CD14-positive monocyte (primary cell): ENCODE data around the gene OR5F1. TPM values are rescaled to one million over a fixed set of nuclear protein-coding genes. Genes with fewer than 3 reads are reported as not detected.

Experiments used
- DNase-seq, 3 donors: peaks; one replicate each; pipeline ENCODE4 v3.0.0-alpha.2; 2011 to 2022
- H2AFZ ChIP-seq: 2 replicates; pipeline ENCODE4 v1.6.0; 2012; ENCODE audit warnings: mild to moderate bottlenecking, low read depth, low read length, inconsistent platforms; ENCODE audit not compliant: insufficient read depth, poor library complexity, severe bottlenecking
- H3K27ac ChIP-seq, 2 donors: 1 replicate in 1 of 2; 2 replicates in 1 of 2; pipeline ENCODE4 v1.5.1; 2012 to 2013; ENCODE audit warnings: low read length in 2 of 2, control low read depth in 1 of 2, inconsistent platforms in 1 of 2, low read depth in 1 of 2, mild to moderate bottlenecking in 1 of 2
- H3K27me3 ChIP-seq, 2 donors: one replicate each; pipeline versions ENCODE4 v1.6.0 to v1.6.1; 2011 to 2013; ENCODE audit warnings: low read length in 2 of 2; ENCODE audit not compliant: control insufficient read depth in 2 of 2, insufficient read depth in 2 of 2
- H3K36me3 ChIP-seq, 2 donors: replicated peaks in 1 of 2; 1 replicate in 1 of 2; 2 replicates in 1 of 2; pipeline versions ENCODE4 v1.5.1 to v1.6.1; 2012 to 2013; ENCODE audit warnings: low read length in 2 of 2, control low read depth in 1 of 2, inconsistent platforms in 1 of 2, mild to moderate bottlenecking in 1 of 2; ENCODE audit not compliant: insufficient read depth in 2 of 2, control insufficient read depth in 1 of 2
- H3K4me1 ChIP-seq, 2 donors: 1 replicate in 1 of 2; 2 replicates in 1 of 2; pipeline versions ENCODE4 v1.5.1 to v1.6.1; 2012 to 2013; ENCODE audit warnings: low read length in 2 of 2, control low read depth in 1 of 2, inconsistent platforms in 1 of 2, mild to moderate bottlenecking in 1 of 2, moderate library complexity in 1 of 2; ENCODE audit not compliant: insufficient read depth in 2 of 2, control insufficient read depth in 1 of 2
- H3K4me2 ChIP-seq: replicated peaks from 2 replicates; pipeline ENCODE3; 2012; ENCODE audit warnings: low read length, moderate library complexity, mild to moderate bottlenecking; ENCODE audit not compliant: poor library complexity, severe bottlenecking; ENCODE audit errors: extremely low read depth
- H3K4me3 ChIP-seq, 3 experiments: fragments of 200-600 bp in 1 of 3; sonication (generic) in 1 of 3; replicated peaks in 1 of 3; 1 replicate in 2 of 3; 2 replicates in 1 of 3; pipeline ENCODE4 v1.5.1; 2011 to 2013; ENCODE audit warnings: low read length in 3 of 3, mild to moderate bottlenecking in 3 of 3, control low read depth in 2 of 3, low read depth in 2 of 3, inconsistent platforms in 1 of 3, moderate library complexity in 1 of 3
- H3K79me2 ChIP-seq: 2 replicates; pipeline ENCODE4 v1.6.0; 2012; ENCODE audit warnings: mild to moderate bottlenecking, control low read depth, inconsistent platforms, low read length, moderate library complexity; ENCODE audit not compliant: insufficient read depth
- H3K9ac ChIP-seq: 2 replicates; pipeline ENCODE4 v1.6.0; 2017; ENCODE audit warnings: low read length, mild to moderate bottlenecking; ENCODE audit not compliant: insufficient read depth, poor library complexity, severe bottlenecking
- H3K9me3 ChIP-seq, 2 donors: replicated peaks in 1 of 2; 1 replicate in 1 of 2; 2 replicates in 1 of 2; pipeline versions ENCODE4 v1.5.1 to v1.6.1; 2012 to 2013; ENCODE audit warnings: low read length in 2 of 2, control low read depth in 1 of 2; ENCODE audit not compliant: control insufficient read depth in 1 of 2, insufficient read depth in 1 of 2
- H4K20me1 ChIP-seq: 2 replicates; pipeline ENCODE4 v1.6.0; 2012; ENCODE audit warnings: mild to moderate bottlenecking, low read length, control low read depth, moderate library complexity; ENCODE audit not compliant: insufficient read depth
- H3K27ac Mint-ChIP-seq, 7 donors: one replicate each; pipeline ENCODE4 v1.8.0; 2020; ENCODE audit warnings: mild to moderate bottlenecking in 7 of 7, mixed read lengths in 7 of 7, moderate library complexity in 6 of 7, inconsistent platforms in 2 of 7
- H3K27me3 Mint-ChIP-seq, 3 donors: one replicate each; pipeline ENCODE4 v1.8.0; 2021 to 2022; ENCODE audit warnings: low read depth in 3 of 3, mild to moderate bottlenecking in 3 of 3, mixed read lengths in 3 of 3, moderate library complexity in 3 of 3, inconsistent platforms in 1 of 3
- H3K36me3 Mint-ChIP-seq, 2 donors: one replicate each; pipeline ENCODE4 v1.8.0; 2020; ENCODE audit warnings: mixed read lengths in 2 of 2, inconsistent platforms in 1 of 2, mild to moderate bottlenecking in 1 of 2
- H3K4me1 Mint-ChIP-seq: one replicate; pipeline ENCODE4 v1.8.0; 2020; ENCODE audit warnings: mild to moderate bottlenecking, mixed read lengths
- H3K4me3 Mint-ChIP-seq, 2 donors: one replicate each; pipeline ENCODE4 v1.8.0; 2020; ENCODE audit warnings: mild to moderate bottlenecking in 2 of 2, mixed read lengths in 2 of 2, moderate library complexity in 1 of 2
- H3K9me3 Mint-ChIP-seq, 7 donors: one replicate each; pipeline ENCODE4 v1.8.0; 2020 to 2022; ENCODE audit warnings: mixed read lengths in 7 of 7, mild to moderate bottlenecking in 6 of 7, moderate library complexity in 6 of 7, inconsistent platforms in 2 of 7
- WGBS: methylation state at CpG from one replicate; pipeline ENCODE4 v1.1.5; 2013; ENCODE audit warnings: missing lambda C conversion rate; ENCODE audit not compliant: insufficient coverage; 5-methylcytosine and 5-hydroxymethylcytosine counted together
- intact Hi-C, 2 donors: fragments of 100-400 bp; cut with micrococcal nuclease; formaldehyde crosslinking; loops; one replicate each; pipeline versions ENCODE4 v1.15.0 to v1.15.1; 2023
- polyA plus RNA-seq, 3 donors: library from polyadenylated mRNA; depleted of rRNA in 1 of 3; unstranded in 2 of 3; stranded (reverse) in 1 of 3; fragments of 300-500 nt in 2 of 3; fragments of >200 nt in 1 of 3; fragmentation: Illumina TruSeq in 2 of 3; gene quantifications; 1 replicate in 2 of 3; 2 replicates in 1 of 3; pipeline ENCODE4 v1.2.3, GENCODE V29; 2012 to 2021
- TF ChIP-seq, protein P1 (sequence below): fragments of 200-600 bp; IDR thresholded peaks from one replicate; pipeline ENCODE4 v1.8.0; 2022; ENCODE audit warnings: antibody characterized with exemption, mild to moderate bottlenecking

The OR5F1 gene
- polyA plus RNA-seq, 3 donors = not detected

- Histone ChIP-seq H3K4me3 (no peak overlapping the region), H3K36me3 (no peaks in the 10 kb centered on the region), H4K20me1 (no peaks in the 10 kb centered on the region), H3K4me1 (no peaks in the 10 kb centered on the region), H3K79me2 (no peaks in the 10 kb centered on the region), H3K27ac (no peak overlapping the region), H3K27me3 (no peaks in the 10 kb centered on the region), H3K4me2 (no peak overlapping the region), H3K9ac (no peak overlapping the region), H3K9me3 (peaks cover 12 to 26% of the 10 kb centered on the region in 2 donors), H2AFZ (no peak overlapping the region)
- H3K4me1 Mint-ChIP-seq = no peaks in the 10 kb centered on the region
- intact Hi-C loops = no loop called here
- TF ChIP-seq, protein P1, sequence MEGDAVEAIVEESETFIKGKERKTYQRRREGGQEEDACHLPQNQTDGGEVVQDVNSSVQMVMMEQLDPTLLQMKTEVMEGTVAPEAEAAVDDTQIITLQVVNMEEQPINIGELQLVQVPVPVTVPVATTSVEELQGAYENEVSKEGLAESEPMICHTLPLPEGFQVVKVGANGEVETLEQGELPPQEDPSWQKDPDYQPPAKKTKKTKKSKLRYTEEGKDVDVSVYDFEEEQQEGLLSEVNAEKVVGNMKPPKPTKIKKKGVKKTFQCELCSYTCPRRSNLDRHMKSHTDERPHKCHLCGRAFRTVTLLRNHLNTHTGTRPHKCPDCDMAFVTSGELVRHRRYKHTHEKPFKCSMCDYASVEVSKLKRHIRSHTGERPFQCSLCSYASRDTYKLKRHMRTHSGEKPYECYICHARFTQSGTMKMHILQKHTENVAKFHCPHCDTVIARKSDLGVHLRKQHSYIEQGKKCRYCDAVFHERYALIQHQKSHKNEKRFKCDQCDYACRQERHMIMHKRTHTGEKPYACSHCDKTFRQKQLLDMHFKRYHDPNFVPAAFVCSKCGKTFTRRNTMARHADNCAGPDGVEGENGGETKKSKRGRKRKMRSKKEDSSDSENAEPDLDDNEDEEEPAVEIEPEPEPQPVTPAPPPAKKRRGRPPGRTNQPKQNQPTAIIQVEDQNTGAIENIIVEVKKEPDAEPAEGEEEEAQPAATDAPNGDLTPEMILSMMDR = no peak
- no peaks in the 10 kb centered on the region for H3K27me3 Mint-ChIP-seq
- H3K27ac Mint-ChIP-seq = no peak overlapping the region
- H3K9me3 Mint-ChIP-seq = peaks cover 0 to 11% (median 3%) of the 10 kb centered on the region in 7 donors
- H3K4me3 Mint-ChIP-seq = no peak overlapping the region
- no CpG with 5 or more reads among the region's 2 CpGs for WGBS
- DNase-seq = no peak
- no peaks in the 10 kb centered on the region for H3K36me3 Mint-ChIP-seq
Observed at GRCh38 chr11:56013805-56014204, 19.4 kb upstream of the OR5F1 start.

- no peaks in the 10 kb centered on the region for H3K79me2 ChIP-seq
- Mint-ChIP-seq H3K27me3 (no peaks in the 10 kb centered on the region), H3K4me1 (no peaks in the 10 kb centered on the region), H3K9me3 (peaks cover 0 to 6% (median 2%) of the 10 kb centered on the region in 7 donors), H3K36me3 (no peaks in the 10 kb centered on the region), H3K4me3 (no peak overlapping the region), H3K27ac (no peak overlapping the region)
- intact Hi-C loops = no loop called here
- no peaks in the 10 kb centered on the region for H3K27me3 ChIP-seq
- H3K9me3 ChIP-seq = peaks cover 4 to 24% of the 10 kb centered on the region in 2 donors
- no peaks in the 10 kb centered on the region for H4K20me1 ChIP-seq
- no peaks in the 10 kb centered on the region for H3K4me1 ChIP-seq
- no peak overlapping the region for H3K9ac ChIP-seq
- H3K36me3 ChIP-seq = no peaks in the 10 kb centered on the region
- H3K4me2 ChIP-seq = no peak overlapping the region
- no peak overlapping the region for H2AFZ ChIP-seq
- no peak for DNase-seq
- TF ChIP-seq, protein P1 = no peak
- no peak overlapping the region for H3K27ac ChIP-seq
- H3K4me3 ChIP-seq = no peak overlapping the region
Observed at GRCh38 chr11:56010716-56011115, 16.3 kb upstream of the OR5F1 start.
